ENCODE measurements around the gene GATA2. TPM values are rescaled to one million over a fixed set of nuclear protein-coding genes. Genes with fewer than 3 reads are reported as not detected.

GATA2 gene
- total RNA-seq, 1 experiment from 2014 or later: 0.51 TPM

- H3K27me3 Mint-ChIP-seq (ENCODE audit: insufficient read depth, unreplicated experiment): peaks cover 90% of the 10 kb centered on the region
- ChIA-PET CTCF (interaction anchor here (0.6 to 1.1 kb wide), 3 partner anchors 12 to 440 kb away, joined by 3 to 4 read pairs (median 4); no protein-coding TSS in a partner anchor), POLR2A (no interaction called here)
- DNase-seq (ENCODE audit: unreplicated experiment): no peak
- intact Hi-C loops (cut with micrococcal nuclease): no loop called here
- no peaks in the 10 kb centered on the region for H3K36me3 Mint-ChIP-seq (ENCODE audit: insufficient read depth, unreplicated experiment)
- H3K4me3 Mint-ChIP-seq (ENCODE audit: unreplicated experiment): no peak overlapping the region
- no peak for TF ChIP-seq CTCF (IDR thresholded peaks at IDR 0.05; ENCODE audit: unreplicated experiment)
- BruUV-seq (replicated peaks): no TSS peak
- no peaks in the 10 kb centered on the region for H3K4me1 Mint-ChIP-seq (ENCODE audit: insufficient read depth, unreplicated experiment)
- H3K9me3 Mint-ChIP-seq (ENCODE audit: unreplicated experiment): no peaks in the 10 kb centered on the region
- H3K27ac Mint-ChIP-seq (ENCODE audit: low read depth, unreplicated experiment): no peak overlapping the region
These were observed 39.3 kb upstream of the GATA2 start for GRCh38 chr3:128532012-128532983.

DNA sequence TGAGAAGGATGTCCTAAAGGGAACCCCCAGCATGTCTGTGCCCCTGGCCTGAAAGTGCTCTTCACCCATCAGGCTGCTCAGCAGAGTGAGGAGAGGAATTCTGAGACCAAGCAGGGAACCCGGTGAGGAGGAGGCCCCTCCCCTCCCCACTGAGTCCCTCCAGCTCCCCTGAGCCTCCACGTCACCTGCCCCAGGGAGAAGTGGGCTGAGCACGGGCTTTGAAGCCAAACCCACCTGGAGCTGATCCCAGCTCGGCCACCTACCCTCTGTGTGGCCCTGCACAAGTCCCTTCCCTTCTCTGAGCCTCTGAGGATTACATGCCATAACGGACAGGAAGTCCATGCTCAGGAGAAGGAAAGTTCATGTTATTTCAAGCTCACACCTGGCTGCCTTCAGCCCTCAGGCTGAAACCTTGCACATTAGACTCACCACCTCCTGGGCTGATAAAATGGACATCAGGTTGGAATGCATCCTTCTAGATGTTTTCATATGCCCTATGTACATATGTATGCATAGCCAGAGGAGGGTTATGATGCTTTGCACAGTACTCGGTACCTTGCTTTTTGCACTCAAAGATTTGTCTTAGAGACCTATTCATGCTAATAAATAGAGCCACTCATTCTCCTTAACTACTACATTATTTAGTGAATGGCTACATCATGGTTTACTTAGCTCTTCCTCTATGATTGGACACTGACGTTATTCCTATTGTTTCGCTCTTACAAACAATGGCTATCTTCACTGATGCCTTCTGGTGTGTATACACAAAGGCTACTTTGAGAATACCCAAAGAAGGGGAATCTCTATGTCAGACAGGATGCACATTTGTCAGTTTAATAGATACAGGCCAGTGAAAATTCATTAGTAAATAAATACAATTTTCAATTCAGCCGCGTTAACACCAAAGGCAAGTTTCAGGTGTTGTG is 31.6 kb upstream of the GATA2 start:
- no peaks in the 10 kb centered on the region for H3K9me3 Mint-ChIP-seq (ENCODE audit: unreplicated experiment)
- H3K27me3 Mint-ChIP-seq (ENCODE audit: insufficient read depth, unreplicated experiment): peaks cover 71% of the 10 kb centered on the region
- DNase-seq (ENCODE audit: unreplicated experiment): no peak
- H3K4me3 Mint-ChIP-seq (ENCODE audit: unreplicated experiment): no peak overlapping the region
- no peaks in the 10 kb centered on the region for H3K4me1 Mint-ChIP-seq (ENCODE audit: insufficient read depth, unreplicated experiment)
- BruUV-seq (replicated peaks): no TSS peak
- H3K27ac Mint-ChIP-seq (ENCODE audit: low read depth, unreplicated experiment): no peak overlapping the region
- CTCF ChIA-PET: no interaction called here
- intact Hi-C loops (cut with micrococcal nuclease): no loop called here
- no peak for TF ChIP-seq CTCF (IDR thresholded peaks at IDR 0.05; ENCODE audit: unreplicated experiment)
- POLR2A ChIA-PET: no interaction called here
- H3K36me3 Mint-ChIP-seq (ENCODE audit: insufficient read depth, unreplicated experiment): no peaks in the 10 kb centered on the region

GRCh38 chr3:128523591-128523990 is 30.6 kb upstream of the GATA2 start:
- CTCF ChIA-PET: interaction anchor here (0.7 kb wide), 1 partner anchor 97 kb away, joined by 3 read pairs; no protein-coding TSS in a partner anchor
- Mint-ChIP-seq H3K4me3 (ENCODE audit: unreplicated experiment) (no peak overlapping the region), H3K27ac (ENCODE audit: low read depth, unreplicated experiment) (no peak overlapping the region), H3K9me3 (ENCODE audit: unreplicated experiment) (no peaks in the 10 kb centered on the region), H3K27me3 (ENCODE audit: insufficient read depth, unreplicated experiment) (peaks cover 80% of the 10 kb centered on the region), H3K36me3 (ENCODE audit: insufficient read depth, unreplicated experiment) (no peaks in the 10 kb centered on the region), H3K4me1 (ENCODE audit: insufficient read depth, unreplicated experiment) (no peaks in the 10 kb centered on the region)
- POLR2A ChIA-PET: no interaction called here
- DNase-seq (ENCODE audit: unreplicated experiment): no peak
- intact Hi-C loops (cut with micrococcal nuclease): no loop called here
- no peak for TF ChIP-seq CTCF (IDR thresholded peaks at IDR 0.05; ENCODE audit: unreplicated experiment)
- no TSS peak for BruUV-seq (replicated peaks)

DNA sequence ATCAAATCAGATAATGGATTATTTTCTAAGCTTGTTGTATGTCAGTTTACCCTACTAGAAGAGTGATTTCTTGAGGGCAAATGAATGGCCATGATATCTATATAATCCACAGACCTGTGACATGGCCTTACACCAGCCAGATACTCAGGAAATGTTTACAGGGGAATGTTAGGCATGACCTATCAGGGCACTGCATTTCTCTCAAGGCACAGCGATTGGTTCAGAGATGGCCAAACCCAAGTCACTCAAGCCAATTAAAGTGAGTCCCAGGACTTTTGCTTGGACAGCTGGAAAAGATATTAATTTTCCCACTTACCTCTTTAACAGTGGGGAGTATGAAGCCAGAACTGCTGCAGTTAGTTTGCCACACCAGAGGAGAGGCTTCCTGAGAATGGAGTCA is 28.7 kb upstream of the GATA2 start:
- H3K27me3 Mint-ChIP-seq (ENCODE audit: insufficient read depth, unreplicated experiment): peaks cover 79% of the 10 kb centered on the region
- H3K36me3 Mint-ChIP-seq (ENCODE audit: insufficient read depth, unreplicated experiment): no peaks in the 10 kb centered on the region
- TF ChIP-seq CTCF (IDR thresholded peaks at IDR 0.05; ENCODE audit: unreplicated experiment): no peak
- POLR2A ChIA-PET: no interaction called here
- H3K27ac Mint-ChIP-seq (ENCODE audit: low read depth, unreplicated experiment): no peak overlapping the region
- no peak overlapping the region for H3K4me3 Mint-ChIP-seq (ENCODE audit: unreplicated experiment)
- no TSS peak for BruUV-seq (replicated peaks)
- CTCF ChIA-PET: no interaction called here
- intact Hi-C loops (cut with micrococcal nuclease): no loop called here
- no peaks in the 10 kb centered on the region for H3K4me1 Mint-ChIP-seq (ENCODE audit: insufficient read depth, unreplicated experiment)
- no peak for DNase-seq (ENCODE audit: unreplicated experiment)
- no peaks in the 10 kb centered on the region for H3K9me3 Mint-ChIP-seq (ENCODE audit: unreplicated experiment)

Data from MCF 10A (cell line).